Activated naive CD4-positive, alpha-beta T cell treated with anti-CD3 and anti-CD28 coated beads for 36 hours (primary cell): ENCODE measurements around the gene LTN1. TPM values are rescaled to one million over a fixed set of nuclear protein-coding genes. Genes with fewer than 3 reads are reported as not detected.
A peak's percentile ranks its signal among the peaks of the same experiment; 100 is the strongest.

Experiments
- CTCF ChIA-PET: fragments of 350-600 bp; sonication (Branson Sonifier 250); formaldehyde crosslinking; loops from one replicate; lab custom pipeline; 2021; ENCODE audit warnings: antibody characterized with exemption; lab: Charles Lee
- DNase-seq: peaks from one replicate; pipeline ENCODE4 v3.0.0-alpha.2; 2020
- H3K27ac Mint-ChIP-seq: one replicate; pipeline ENCODE4 v1.8.0; 2021; ENCODE audit warnings: mild to moderate bottlenecking, mixed read lengths
- H3K27me3 Mint-ChIP-seq: one replicate; pipeline ENCODE4 v1.8.0; 2021; ENCODE audit warnings: low read depth, mixed read lengths
- H3K36me3 Mint-ChIP-seq: one replicate; pipeline ENCODE4 v1.8.0; 2021; ENCODE audit warnings: low read depth, mixed read lengths
- H3K4me1 Mint-ChIP-seq: one replicate; pipeline ENCODE4 v1.8.0; 2021; ENCODE audit warnings: low read depth, mixed read lengths
- H3K4me3 Mint-ChIP-seq: one replicate; pipeline ENCODE4 v1.8.0; 2021; ENCODE audit warnings: mild to moderate bottlenecking, moderate library complexity, mixed read lengths
- H3K9me3 Mint-ChIP-seq: one replicate; pipeline ENCODE4 v1.8.0; 2021; ENCODE audit warnings: mixed read lengths
- intact Hi-C: fragments of 100-400 bp; cut with micrococcal nuclease; formaldehyde crosslinking; loops from one replicate; pipeline ENCODE4 v1.15.1; 2023
- total RNA-seq, 2 experiments: library from RNA; stranded (reverse); gene quantifications; one replicate each; pipeline ENCODE4 v1.2.3, GENCODE V29; 2021

The LTN1 gene, protein sequence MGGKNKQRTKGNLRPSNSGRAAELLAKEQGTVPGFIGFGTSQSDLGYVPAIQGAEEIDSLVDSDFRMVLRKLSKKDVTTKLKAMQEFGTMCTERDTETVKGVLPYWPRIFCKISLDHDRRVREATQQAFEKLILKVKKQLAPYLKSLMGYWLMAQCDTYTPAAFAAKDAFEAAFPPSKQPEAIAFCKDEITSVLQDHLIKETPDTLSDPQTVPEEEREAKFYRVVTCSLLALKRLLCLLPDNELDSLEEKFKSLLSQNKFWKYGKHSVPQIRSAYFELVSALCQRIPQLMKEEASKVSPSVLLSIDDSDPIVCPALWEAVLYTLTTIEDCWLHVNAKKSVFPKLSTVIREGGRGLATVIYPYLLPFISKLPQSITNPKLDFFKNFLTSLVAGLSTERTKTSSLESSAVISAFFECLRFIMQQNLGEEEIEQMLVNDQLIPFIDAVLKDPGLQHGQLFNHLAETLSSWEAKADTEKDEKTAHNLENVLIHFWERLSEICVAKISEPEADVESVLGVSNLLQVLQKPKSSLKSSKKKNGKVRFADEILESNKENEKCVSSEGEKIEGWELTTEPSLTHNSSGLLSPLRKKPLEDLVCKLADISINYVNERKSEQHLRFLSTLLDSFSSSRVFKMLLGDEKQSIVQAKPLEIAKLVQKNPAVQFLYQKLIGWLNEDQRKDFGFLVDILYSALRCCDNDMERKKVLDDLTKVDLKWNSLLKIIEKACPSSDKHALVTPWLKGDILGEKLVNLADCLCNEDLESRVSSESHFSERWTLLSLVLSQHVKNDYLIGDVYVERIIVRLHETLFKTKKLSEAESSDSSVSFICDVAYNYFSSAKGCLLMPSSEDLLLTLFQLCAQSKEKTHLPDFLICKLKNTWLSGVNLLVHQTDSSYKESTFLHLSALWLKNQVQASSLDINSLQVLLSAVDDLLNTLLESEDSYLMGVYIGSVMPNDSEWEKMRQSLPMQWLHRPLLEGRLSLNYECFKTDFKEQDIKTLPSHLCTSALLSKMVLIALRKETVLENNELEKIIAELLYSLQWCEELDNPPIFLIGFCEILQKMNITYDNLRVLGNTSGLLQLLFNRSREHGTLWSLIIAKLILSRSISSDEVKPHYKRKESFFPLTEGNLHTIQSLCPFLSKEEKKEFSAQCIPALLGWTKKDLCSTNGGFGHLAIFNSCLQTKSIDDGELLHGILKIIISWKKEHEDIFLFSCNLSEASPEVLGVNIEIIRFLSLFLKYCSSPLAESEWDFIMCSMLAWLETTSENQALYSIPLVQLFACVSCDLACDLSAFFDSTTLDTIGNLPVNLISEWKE (N-terminal part only)
- 10 to 100 TPM; 18.5 to 21.2 TPM for total RNA-seq

DNA sequence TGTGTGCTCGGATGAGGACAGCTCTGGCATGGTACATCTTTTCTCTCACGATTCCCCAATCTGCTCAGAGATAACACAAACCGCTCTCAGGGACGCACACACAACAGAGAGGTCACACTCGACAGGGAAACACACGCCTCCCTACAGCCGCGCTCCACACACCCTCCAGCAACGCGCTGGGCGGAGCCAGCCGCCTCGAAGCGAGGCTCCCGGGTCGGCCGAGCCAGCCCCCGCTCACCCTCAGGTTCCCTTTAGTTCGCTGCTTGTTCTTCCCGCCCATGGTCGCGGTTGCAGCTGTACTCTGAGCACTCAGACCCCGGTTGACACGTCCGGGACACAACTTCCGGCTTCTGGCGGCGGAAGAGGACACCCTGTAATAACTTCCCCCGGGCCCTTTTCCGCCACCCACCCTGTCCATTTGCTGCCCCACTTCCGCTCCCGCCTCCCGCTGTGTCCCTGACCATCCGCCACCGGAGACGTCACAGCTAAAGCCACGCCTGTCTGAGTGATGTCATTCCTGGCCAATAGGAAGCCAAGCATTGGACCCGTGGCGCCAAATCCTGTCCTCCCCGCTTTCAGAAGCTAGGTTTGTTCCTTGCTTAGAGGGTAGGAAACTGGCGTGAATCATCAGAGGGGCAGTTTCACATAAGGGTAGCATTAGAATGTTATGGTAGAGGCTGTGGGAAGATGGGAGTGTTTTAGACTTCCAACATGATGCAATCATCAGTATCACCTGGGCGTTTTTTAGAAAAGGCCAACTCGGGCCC, at the start of gene LTN1:
LTN1 (minus strand) TSS at position 352 of the 767 bp plus-strand sequence; CDS start at position 280, 72 bp downstream.
- Mint-ChIP-seq H3K4me3 (peak within 1 kb of the TSS; percentile 99), H3K36me3 (peaks cover 9% of the 10 kb centered on the region), H3K27me3 (no peaks in the 10 kb centered on the region), H3K27ac (peak within 1 kb of the TSS; percentile 97), H3K9me3 (no peaks in the 10 kb centered on the region), H3K4me1 (peaks cover 51% of the 10 kb centered on the region)
- peak; percentile 100 for DNase-seq
- CTCF ChIA-PET, result interaction anchor here (0.6 to 1.1 kb wide), 2 partner anchors 26 to 177 kb away, joined by 3 to 4 read pairs; no protein-coding TSS in a partner anchor
- intact Hi-C loops, result loop anchor here (1.0 to 5.0 kb wide), 8 partner anchors 10 to 457 kb away; partner anchors contain the start of genes BACH1, CCT8 and USP16

DNA sequence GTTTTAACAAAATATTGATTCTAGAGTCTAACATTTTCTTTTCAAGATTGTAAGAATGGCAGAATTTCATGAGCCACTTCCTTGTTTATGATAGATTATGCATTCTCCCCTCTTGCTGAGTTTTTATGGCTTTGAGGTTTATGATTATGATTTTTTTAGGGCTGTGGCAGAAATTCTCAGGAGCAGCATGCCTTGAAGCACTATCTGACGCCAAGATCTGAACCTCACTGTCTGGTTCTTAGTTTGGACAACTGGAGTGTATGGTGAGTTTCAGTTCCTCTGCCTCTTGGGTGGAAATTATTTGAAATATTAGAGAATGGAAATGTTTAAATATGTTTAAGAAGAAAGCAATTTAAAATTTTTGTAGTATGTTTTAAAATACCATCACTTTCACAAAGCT, 42.0 kb upstream of the LTN1 start:
- Mint-ChIP-seq H3K36me3 (peaks cover 32% of the 10 kb centered on the region), H3K9me3 (no peaks in the 10 kb centered on the region), H3K4me1 (peaks cover 15% of the 10 kb centered on the region), H3K27ac (no peak overlapping the region), H3K27me3 (no peaks in the 10 kb centered on the region), H3K4me3 (no peak overlapping the region)
- intact Hi-C loops, result no loop called here
- CTCF ChIA-PET, result no interaction called here
- DNase-seq, result no peak

DNA sequence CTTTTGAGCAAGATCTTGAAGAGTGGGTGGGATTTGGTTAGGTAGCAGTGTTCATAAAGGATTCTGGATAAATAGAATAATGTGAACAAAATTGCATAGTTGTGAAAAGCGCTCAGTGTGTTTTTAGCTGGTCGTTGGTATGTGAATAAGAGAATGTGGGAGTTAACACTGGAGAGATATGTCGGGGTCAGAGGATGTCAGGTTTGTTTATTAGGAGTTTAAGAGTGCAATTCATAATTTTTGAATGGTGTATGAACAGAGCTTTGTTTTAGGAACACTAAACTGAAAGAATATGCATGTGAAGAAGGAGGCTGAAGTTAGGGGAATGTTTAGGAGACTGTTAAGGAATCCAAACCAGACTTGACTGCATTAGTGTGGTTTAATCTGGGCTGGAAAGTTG, 41.2 kb upstream of the LTN1 start:
- CTCF ChIA-PET, result no interaction called here
- no peak overlapping the region for H3K27ac Mint-ChIP-seq
- peaks cover 19% of the 10 kb centered on the region for H3K4me1 Mint-ChIP-seq
- intact Hi-C loops, result loop anchor here (2.0 kb wide), 1 partner anchor 13 kb away; no protein-coding TSS in a partner anchor
- H3K27me3 Mint-ChIP-seq, result no peaks in the 10 kb centered on the region
- no peak for DNase-seq
- H3K9me3 Mint-ChIP-seq, result no peaks in the 10 kb centered on the region
- H3K4me3 Mint-ChIP-seq, result no peak overlapping the region
- H3K36me3 Mint-ChIP-seq, result peaks cover 34% of the 10 kb centered on the region

- no peaks in the 10 kb centered on the region for H3K27me3 Mint-ChIP-seq
- peaks cover 34% of the 10 kb centered on the region for H3K36me3 Mint-ChIP-seq
- no peak for DNase-seq
- CTCF ChIA-PET, result no interaction called here
- intact Hi-C loops, result loop anchor here (2.0 kb wide), 1 partner anchor 14 kb away; no protein-coding TSS in a partner anchor
- no peak overlapping the region for H3K4me3 Mint-ChIP-seq
- peak overlapping the region; percentile 39 for H3K27ac Mint-ChIP-seq
- H3K9me3 Mint-ChIP-seq, result no peaks in the 10 kb centered on the region
- H3K4me1 Mint-ChIP-seq, result peaks cover 20% of the 10 kb centered on the region
Observed at GRCh38 chr21:29033301-29033700, 40.6 kb upstream of the LTN1 start.

GRCh38 chr21:29030909-29031308, 38.2 kb upstream of the LTN1 start:
- intact Hi-C loops, result no loop called here
- CTCF ChIA-PET, result interaction anchor here (0.6 to 1.1 kb wide), 2 partner anchors 15 to 1762 kb away, joined by 3 read pairs; no protein-coding TSS in a partner anchor
- Mint-ChIP-seq H3K27me3 (no peaks in the 10 kb centered on the region), H3K4me1 (peaks cover 33% of the 10 kb centered on the region), H3K27ac (no peak overlapping the region), H3K9me3 (no peaks in the 10 kb centered on the region), H3K4me3 (no peak overlapping the region), H3K36me3 (peaks cover 30% of the 10 kb centered on the region)
- no peak for DNase-seq

DNA sequence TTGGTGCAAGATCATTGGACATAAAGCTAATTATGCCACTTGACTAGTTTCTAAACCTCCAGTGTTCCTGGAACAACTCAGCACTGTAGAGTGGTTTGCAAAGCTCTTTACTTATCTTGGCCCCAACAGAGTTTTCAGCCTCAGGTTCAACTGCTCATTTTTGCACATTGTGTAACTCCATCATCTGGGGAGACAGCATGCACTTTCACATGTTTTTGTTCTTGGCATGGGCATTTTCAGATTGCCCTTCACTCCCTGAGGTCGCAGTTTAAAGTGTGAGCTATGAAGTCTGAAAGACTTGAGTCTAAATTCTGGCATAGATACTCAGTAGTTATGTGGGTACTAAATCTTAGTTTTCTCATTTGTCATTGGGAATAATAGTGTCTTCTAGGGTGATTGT, 36.8 kb upstream of the LTN1 start:
- peaks cover 37% of the 10 kb centered on the region for H3K4me1 Mint-ChIP-seq
- H3K27ac Mint-ChIP-seq, result peak overlapping the region; percentile 1
- no peaks in the 10 kb centered on the region for H3K27me3 Mint-ChIP-seq
- H3K4me3 Mint-ChIP-seq, result no peak overlapping the region
- H3K9me3 Mint-ChIP-seq, result no peaks in the 10 kb centered on the region
- intact Hi-C loops, result loop anchor here (5.0 kb wide), 1 partner anchor 33 kb away; no protein-coding TSS in a partner anchor
- peaks cover 31% of the 10 kb centered on the region for H3K36me3 Mint-ChIP-seq
- CTCF ChIA-PET, result no interaction called here
- DNase-seq, result no peak

DNA sequence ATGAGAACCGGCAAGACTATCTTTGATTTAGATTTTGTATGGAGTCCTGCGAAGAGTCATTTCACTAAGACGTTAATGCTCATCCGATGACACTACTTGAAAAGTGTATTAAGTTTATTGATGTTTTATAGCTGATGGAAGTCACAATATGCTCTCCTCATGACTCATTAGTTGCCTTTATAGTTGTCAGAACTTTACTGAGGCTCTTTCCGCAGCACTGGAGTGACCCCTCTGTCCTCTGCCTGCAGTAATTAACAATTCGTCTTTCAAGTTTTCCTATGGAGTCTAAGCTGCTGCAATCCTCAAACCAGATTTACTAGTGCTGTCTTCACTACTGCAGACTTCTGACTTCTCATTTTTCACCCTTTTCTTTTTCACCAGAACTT, 32.6 kb upstream of the LTN1 start:
- peaks cover 12% of the 10 kb centered on the region for H3K36me3 Mint-ChIP-seq
- H3K4me3 Mint-ChIP-seq, result peak overlapping the region; percentile 88
- H3K9me3 Mint-ChIP-seq, result no peaks in the 10 kb centered on the region
- peak overlapping the region; percentile 98 for H3K27ac Mint-ChIP-seq
- no peaks in the 10 kb centered on the region for H3K27me3 Mint-ChIP-seq
- peaks cover 40% of the 10 kb centered on the region for H3K4me1 Mint-ChIP-seq
- peak; percentile 32 for DNase-seq
- intact Hi-C loops, result loop anchor here (5.0 kb wide), 1 partner anchor 37 kb away; no protein-coding TSS in a partner anchor
- CTCF ChIA-PET, result interaction anchor here (1.1 to 2.8 kb wide), 2 partner anchors 23 to 48 kb away, joined by 3 to 8 read pairs; partner anchors contain the start of gene CCT8

DNA sequence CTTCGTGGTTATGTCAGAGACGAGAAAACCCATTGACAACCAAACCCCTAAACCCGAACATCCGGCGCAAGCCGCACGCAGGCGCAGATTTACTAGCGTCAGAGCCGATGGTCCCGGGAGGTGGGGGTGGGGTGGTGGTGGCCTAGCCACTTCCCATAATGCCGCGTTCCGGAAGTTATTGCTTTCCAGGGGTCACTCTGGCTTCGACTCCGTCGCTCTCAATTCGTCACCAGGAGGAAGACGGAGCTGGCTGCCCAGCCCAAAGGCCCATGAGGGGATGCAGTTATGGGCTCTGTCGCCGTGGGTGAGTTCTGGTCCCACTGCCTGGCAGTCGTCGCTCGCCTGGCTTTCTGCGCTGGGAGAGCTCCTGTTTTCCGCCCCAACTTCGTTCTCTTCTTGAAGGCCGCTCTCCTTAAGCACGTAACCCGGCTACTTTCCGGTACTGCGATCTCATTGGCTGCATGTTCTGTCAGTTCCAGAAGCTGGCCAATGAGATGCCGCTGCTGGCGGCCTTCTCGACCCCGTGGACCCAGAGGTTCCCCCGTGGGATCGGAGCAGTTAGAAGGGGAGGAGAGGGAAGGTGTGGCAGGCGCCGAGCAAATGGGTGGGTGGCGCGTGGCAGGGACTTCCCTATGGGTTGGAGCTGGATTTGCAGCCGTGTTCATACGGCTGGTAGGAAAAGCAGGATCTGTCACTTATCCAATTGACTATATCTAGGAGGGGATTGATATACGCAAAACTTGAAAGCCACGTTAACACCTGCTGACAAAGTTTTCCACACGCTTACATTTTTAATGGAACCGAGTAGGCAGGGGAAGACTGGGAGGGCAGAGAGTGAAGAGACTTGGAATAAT, 32.0 kb upstream of the LTN1 start, which contains the start of gene USP16:
USP16 (plus strand) TSS at position 195 of the 854 bp plus-strand sequence. CDS start 3,246 bp downstream, outside the sequence.
- CTCF ChIA-PET, result interaction anchor here (0.8 to 2.8 kb wide), 4 partner anchors 22 to 49 kb away, joined by 3 to 8 read pairs (median 3); partner anchors contain the start of gene CCT8
- H3K36me3 Mint-ChIP-seq, result peaks cover 12% of the 10 kb centered on the region
- DNase-seq, result peak; percentile 95
- no peaks in the 10 kb centered on the region for H3K27me3 Mint-ChIP-seq
- no peaks in the 10 kb centered on the region for H3K9me3 Mint-ChIP-seq
- peak within 1 kb of the TSS; percentile 88 for H3K4me3 Mint-ChIP-seq
- peak within 1 kb of the TSS; percentile 98 for H3K27ac Mint-ChIP-seq
- intact Hi-C loops, result loop anchor here (1.0 to 5.0 kb wide), 9 partner anchors 22 to 413 kb away; partner anchors contain the start of gene CCT8
- H3K4me1 Mint-ChIP-seq, result peaks cover 42% of the 10 kb centered on the region

DNA sequence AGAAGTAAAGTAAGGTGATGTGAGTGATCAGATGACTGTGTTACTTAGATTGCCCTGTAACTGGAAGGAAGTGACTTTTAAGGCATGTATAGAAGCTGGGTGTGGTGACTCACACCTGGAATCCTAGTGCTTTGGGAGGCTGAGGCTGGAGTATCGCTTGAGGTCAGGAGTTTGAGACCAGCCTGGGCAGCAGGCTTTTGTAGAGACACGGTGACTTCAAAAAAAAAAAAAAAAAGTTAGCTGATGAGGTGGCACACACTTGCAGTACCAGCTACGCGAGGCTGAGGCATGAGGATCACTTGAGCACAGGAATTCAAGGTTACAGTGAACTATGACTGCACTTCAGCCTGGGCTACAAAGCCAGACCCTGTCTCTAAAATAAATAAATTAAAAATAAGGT, 29.5 kb upstream of the LTN1 start:
- DNase-seq, result peak; percentile 25
- CTCF ChIA-PET, result no interaction called here
- Mint-ChIP-seq H3K9me3 (no peaks in the 10 kb centered on the region), H3K27me3 (no peaks in the 10 kb centered on the region), H3K4me1 (peaks cover 43% of the 10 kb centered on the region), H3K36me3 (peaks cover 14% of the 10 kb centered on the region), H3K27ac (peak overlapping the region; percentile 37), H3K4me3 (no peak overlapping the region)
- intact Hi-C loops, result loop anchor here (5.0 kb wide), 2 partner anchors 210 to 415 kb away; no protein-coding TSS in a partner anchor

- peaks cover 27% of the 10 kb centered on the region for H3K4me1 Mint-ChIP-seq
- CTCF ChIA-PET, result interaction anchor here (1.0 to 1.5 kb wide), 3 partner anchors 9 to 25 kb away, joined by 3 to 4 read pairs (median 4); no protein-coding TSS in a partner anchor
- intact Hi-C loops, result no loop called here
Observed at GRCh38 chr21:29018540-29018939, 25.9 kb upstream of the LTN1 start.

More at GRCh38 chr21:29018540-29018939, 25.9 kb upstream of the LTN1 start:
- Mint-ChIP-seq H3K36me3 (peaks cover 9% of the 10 kb centered on the region), H3K4me3 (peak overlapping the region; percentile 80), H3K9me3 (no peaks in the 10 kb centered on the region), H3K27me3 (no peaks in the 10 kb centered on the region), H3K27ac (peak overlapping the region; percentile 70)
- no peak for DNase-seq
